Mesothelial cell of epicardium (in vitro differentiated cells): Measurements from ENCODE around the gene TIFAB. TPM values are rescaled to one million over a fixed set of nuclear protein-coding genes. Genes with fewer than 3 reads are reported as not detected.

ENCODE experiments used
- DNase-seq, 2 experiments: peaks; one replicate each; pipeline ENCODE4 v3.0.0; 2021; ENCODE audit warnings: low spot score in 2 of 2; ENCODE audit not compliant: unreplicated experiment in 2 of 2
- H3K27ac Mint-ChIP-seq: 2 replicates; pipeline ENCODE4 v1.8.0; 2021; ENCODE audit warnings: mixed read lengths
- H3K27me3 Mint-ChIP-seq: 2 replicates; pipeline ENCODE4 v1.8.0; 2021; ENCODE audit warnings: low read depth, mixed read lengths
- H3K36me3 Mint-ChIP-seq: 2 replicates; pipeline ENCODE4 v1.8.0; 2021; ENCODE audit warnings: mixed read lengths
- H3K4me1 Mint-ChIP-seq: 2 replicates; pipeline ENCODE4 v1.8.0; 2021; ENCODE audit warnings: mixed read lengths
- H3K4me3 Mint-ChIP-seq: 2 replicates; pipeline ENCODE4 v1.8.0; 2021; ENCODE audit warnings: mild to moderate bottlenecking, moderate library complexity, mixed read lengths
- H3K9me3 Mint-ChIP-seq: 2 replicates; pipeline ENCODE4 v1.8.0; 2021; ENCODE audit warnings: mixed read lengths
- total RNA-seq: library from RNA; stranded (reverse); gene quantifications from 3 replicates; pipeline ENCODE4 v1.2.1, GENCODE V29; 2021
- TF ChIP-seq, protein P1 (sequence below): fragments of 200-600 bp; sonication (generic); IDR thresholded peaks from one replicate; pipeline ENCODE4 v1.5.0; 2021; ENCODE audit warnings: antibody characterized with exemption; ENCODE audit not compliant: unreplicated experiment

The TIFAB gene
- total RNA-seq, 1 donor from 2014 or later = not detected

DNA sequence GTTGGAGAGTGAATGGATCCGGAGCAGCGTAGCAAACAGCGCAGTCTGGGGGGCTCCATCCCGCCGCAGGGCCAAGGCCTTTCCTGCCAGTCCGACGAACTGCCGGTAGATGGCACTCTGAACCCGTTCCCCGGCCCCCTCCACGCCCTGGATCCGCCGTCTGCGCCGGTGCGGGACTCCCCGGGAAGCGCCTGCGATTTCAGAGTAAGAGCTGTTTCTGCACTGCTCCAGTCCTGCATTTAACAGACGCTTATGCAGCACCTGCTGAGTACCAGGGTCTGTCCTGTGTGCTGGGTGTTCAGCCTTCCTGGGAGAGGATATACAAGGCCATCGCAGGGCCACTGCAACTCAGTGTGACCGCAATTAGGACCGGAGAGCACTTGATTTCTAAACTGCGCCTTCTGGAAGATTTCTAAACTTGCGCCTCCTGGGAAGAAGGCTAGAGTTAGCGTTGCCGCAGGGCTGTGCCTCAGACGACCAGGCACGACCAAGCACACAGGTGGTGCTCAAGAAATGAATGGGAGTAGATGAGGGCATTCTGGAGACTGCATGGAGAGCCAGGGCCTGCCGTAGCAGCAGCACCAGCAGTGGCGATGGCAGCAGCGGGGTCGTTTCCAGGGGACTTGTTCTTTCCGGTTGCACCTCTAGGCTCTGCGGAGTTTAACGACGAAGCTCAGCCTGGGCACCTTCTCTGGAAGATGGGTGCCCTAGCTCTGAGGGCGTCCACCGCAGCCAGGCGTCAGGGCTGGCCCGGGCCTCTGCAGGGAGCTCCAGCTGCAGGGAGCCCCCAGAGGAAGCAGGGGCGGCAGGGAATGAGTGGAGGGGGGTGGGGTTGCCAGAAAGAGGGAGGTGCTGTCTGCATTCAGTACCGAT lies 14.3 kb upstream of the TIFAB start:
- no peak overlapping the region for H3K27ac Mint-ChIP-seq
- no peaks in the 10 kb centered on the region for H3K36me3 Mint-ChIP-seq
- no peaks in the 10 kb centered on the region for H3K9me3 Mint-ChIP-seq
- H3K27me3 Mint-ChIP-seq = peaks cover 92% of the 10 kb centered on the region
- DNase-seq = peak; percentile 77 to 93
- TF ChIP-seq, protein P1, sequence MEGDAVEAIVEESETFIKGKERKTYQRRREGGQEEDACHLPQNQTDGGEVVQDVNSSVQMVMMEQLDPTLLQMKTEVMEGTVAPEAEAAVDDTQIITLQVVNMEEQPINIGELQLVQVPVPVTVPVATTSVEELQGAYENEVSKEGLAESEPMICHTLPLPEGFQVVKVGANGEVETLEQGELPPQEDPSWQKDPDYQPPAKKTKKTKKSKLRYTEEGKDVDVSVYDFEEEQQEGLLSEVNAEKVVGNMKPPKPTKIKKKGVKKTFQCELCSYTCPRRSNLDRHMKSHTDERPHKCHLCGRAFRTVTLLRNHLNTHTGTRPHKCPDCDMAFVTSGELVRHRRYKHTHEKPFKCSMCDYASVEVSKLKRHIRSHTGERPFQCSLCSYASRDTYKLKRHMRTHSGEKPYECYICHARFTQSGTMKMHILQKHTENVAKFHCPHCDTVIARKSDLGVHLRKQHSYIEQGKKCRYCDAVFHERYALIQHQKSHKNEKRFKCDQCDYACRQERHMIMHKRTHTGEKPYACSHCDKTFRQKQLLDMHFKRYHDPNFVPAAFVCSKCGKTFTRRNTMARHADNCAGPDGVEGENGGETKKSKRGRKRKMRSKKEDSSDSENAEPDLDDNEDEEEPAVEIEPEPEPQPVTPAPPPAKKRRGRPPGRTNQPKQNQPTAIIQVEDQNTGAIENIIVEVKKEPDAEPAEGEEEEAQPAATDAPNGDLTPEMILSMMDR = peak; percentile 74
- H3K4me3 Mint-ChIP-seq = peak overlapping the region; percentile 66
- peaks cover 11% of the 10 kb centered on the region for H3K4me1 Mint-ChIP-seq

DNA sequence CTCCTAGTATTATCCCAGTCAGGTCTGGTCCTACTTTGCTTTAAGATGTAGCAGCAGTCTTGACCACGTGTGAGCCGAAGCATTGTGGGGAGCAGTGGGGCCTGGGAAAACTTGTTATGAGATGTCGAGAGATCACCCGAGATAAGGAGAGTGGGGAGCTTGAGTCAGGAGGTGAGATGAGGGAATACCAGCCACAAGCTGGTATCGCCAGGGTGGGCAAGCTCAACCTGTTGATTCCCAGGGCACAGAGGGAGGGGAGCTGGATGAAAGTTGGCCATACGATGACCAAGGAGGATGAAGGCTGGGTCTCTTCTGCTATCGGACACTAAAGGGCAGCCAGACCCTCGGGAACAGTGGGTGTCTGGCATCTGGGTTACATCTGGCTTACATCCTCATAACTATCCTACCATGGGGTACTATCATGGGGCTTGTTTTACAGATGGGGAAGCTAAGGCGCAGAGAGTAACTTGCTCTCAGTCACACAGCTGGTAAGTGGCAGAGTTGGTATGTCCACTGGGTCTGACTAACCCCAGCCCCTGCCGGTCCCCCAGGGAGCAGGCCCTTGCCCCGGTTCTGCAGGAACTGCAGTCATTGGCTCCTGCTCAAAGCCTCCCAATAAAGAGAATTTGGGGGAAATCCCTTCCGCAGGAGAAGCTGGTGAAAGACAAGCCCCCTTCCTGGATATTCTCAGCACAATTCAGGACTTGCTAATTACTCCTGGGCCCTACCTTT lies 13.4 kb upstream of the TIFAB start:
- DNase-seq = no peak
- H3K4me3 Mint-ChIP-seq = peak overlapping the region; percentile 66
- TF ChIP-seq, protein P1 = no peak
- H3K27ac Mint-ChIP-seq = no peak overlapping the region
- peaks cover 11% of the 10 kb centered on the region for H3K4me1 Mint-ChIP-seq
- peaks cover 90% of the 10 kb centered on the region for H3K27me3 Mint-ChIP-seq
- H3K36me3 Mint-ChIP-seq = no peaks in the 10 kb centered on the region
- no peaks in the 10 kb centered on the region for H3K9me3 Mint-ChIP-seq

DNA sequence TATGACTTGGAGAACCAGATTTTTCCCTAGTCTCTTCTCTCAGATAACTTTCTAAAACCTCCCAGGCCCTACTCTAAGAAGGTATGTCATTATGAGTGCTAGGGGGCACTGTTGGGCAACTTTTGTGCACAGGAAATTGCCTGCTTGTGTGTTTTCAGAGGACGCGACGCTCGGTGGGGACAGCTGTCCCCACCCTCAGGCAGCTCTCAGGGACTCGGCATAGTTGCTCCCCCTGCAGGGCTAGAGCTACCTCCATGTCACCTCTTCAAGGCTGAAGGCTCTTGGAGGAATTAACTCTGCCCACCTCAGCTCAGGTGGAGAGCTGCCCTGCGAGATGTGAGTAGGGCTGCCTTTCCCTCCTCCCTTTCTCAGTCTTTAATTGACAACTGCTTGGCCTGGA lies 10.2 kb upstream of the TIFAB start:
- H3K27ac Mint-ChIP-seq = no peak overlapping the region

DNA sequence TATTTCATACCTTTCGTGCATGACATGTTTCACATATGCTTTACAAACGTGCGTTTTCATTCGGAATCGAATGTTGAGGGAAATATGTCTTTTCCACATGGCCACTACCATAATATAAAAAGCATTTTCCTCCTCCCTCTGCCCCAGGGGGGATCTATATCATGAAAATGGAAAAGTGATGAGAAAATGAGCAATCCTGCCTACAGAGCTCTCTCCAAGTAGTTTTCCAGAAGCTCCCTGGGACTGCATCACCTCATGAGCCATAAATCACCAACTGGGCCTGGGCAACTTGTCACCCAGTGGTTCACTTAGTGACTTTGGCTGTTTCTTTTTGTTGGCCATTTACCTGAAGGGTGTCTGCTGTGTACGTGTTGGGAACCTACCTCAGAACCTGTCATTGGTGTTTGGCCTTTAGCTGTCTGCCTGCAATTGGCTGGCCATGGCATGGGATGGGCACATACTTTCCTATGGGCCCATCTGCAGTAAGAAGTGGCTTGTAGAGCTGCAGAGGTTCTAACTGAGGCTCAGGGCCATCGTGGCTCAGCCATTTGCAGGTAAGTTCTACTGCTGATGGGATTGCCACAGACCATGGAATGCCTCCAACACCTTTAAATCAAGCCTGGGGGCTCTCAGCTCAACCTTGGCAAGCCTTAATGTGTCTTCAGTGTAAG lies 9.5 kb upstream of the TIFAB start:
- TF ChIP-seq, protein P1 = no peak
- no peak overlapping the region for H3K4me3 Mint-ChIP-seq
- H3K9me3 Mint-ChIP-seq = no peaks in the 10 kb centered on the region
- H3K27me3 Mint-ChIP-seq = peaks cover 70% of the 10 kb centered on the region
- DNase-seq = no peak
- peaks cover 20% of the 10 kb centered on the region for H3K4me1 Mint-ChIP-seq
- no peak overlapping the region for H3K27ac Mint-ChIP-seq
- no peaks in the 10 kb centered on the region for H3K36me3 Mint-ChIP-seq

More for the DNA sequence above, 10.2 kb upstream of the TIFAB start:
- H3K4me3 Mint-ChIP-seq = no peak overlapping the region
- H3K27me3 Mint-ChIP-seq = peaks cover 73% of the 10 kb centered on the region
- H3K4me1 Mint-ChIP-seq = peaks cover 20% of the 10 kb centered on the region
- no peak for DNase-seq
- no peaks in the 10 kb centered on the region for H3K36me3 Mint-ChIP-seq
- TF ChIP-seq, protein P1 = peak; percentile 64
- H3K9me3 Mint-ChIP-seq = no peaks in the 10 kb centered on the region

DNA sequence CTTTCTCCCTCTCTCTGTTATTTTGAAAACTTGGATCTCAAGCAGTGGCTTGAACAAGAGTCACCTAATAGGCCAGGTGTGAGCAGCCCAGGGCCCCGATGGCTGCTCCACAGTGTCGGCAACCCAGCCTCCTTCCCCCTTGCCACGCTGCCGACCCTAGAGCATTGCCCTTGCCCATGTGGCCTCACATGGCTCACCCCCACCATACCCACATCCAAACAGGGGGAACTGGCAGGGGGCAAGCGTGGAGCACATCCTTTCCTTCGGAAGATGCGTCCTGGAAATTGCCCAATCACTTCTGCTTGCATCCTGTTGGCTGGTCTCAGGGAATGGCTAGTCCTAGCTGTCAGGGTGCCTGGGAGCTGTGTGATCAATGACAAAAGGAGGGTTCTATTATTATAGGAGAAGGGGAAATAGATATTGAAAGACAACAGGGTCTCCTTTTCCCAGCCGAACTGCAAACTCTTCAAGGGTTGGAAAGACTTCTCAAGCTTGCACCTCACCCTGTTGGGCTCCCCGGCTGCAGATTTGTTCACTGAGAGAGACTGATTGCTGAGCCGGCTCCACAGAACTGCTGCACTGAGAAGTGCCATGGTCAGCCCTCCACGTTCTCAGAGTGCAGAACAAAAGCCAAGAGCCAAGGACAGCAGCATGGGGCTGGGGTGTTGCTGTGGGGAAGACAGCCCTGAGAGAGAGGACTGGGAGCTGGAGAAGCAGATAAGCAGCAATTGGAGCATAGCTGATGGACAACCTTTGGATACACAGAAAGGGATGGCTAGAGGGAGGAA lies 8.3 kb upstream of the TIFAB start:
- TF ChIP-seq, protein P1 = no peak
- Mint-ChIP-seq H3K36me3 (no peaks in the 10 kb centered on the region), H3K4me1 (peaks cover 14% of the 10 kb centered on the region), H3K4me3 (no peak overlapping the region), H3K9me3 (no peaks in the 10 kb centered on the region), H3K27me3 (peaks cover 65% of the 10 kb centered on the region), H3K27ac (peak overlapping the region; percentile 21)
- DNase-seq = no peak
